Measurements from ENCODE around the gene ZDHHC14.

DNA sequence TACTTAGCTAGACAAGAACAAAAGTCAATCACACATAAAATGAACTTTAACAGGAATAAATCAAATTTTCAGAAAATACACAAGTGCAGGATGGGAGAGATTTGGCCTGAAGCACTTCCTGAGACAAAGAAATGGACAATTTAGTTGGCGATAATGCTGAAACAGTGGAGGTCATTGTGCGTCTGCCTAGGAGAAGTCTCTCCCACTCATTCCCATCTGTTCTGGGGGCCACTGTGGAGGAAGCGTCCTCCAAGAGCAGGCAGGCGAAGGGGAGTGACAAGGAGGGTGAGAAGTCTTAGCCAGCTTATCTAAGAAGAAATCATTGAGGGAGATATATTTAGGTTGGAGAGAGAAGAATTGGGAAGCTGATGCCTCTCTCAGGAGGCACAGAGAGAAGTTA, 47.5 kb upstream of the ZDHHC14 start:
- TF ChIP-seq, protein P1, sequence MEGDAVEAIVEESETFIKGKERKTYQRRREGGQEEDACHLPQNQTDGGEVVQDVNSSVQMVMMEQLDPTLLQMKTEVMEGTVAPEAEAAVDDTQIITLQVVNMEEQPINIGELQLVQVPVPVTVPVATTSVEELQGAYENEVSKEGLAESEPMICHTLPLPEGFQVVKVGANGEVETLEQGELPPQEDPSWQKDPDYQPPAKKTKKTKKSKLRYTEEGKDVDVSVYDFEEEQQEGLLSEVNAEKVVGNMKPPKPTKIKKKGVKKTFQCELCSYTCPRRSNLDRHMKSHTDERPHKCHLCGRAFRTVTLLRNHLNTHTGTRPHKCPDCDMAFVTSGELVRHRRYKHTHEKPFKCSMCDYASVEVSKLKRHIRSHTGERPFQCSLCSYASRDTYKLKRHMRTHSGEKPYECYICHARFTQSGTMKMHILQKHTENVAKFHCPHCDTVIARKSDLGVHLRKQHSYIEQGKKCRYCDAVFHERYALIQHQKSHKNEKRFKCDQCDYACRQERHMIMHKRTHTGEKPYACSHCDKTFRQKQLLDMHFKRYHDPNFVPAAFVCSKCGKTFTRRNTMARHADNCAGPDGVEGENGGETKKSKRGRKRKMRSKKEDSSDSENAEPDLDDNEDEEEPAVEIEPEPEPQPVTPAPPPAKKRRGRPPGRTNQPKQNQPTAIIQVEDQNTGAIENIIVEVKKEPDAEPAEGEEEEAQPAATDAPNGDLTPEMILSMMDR (conservative IDR thresholded peaks at IDR 0.05; ENCODE audit: low read depth in 2 of 2) = no peak
- TF ChIP-seq EZH2phosphoT487 (IDR thresholded peaks at IDR 0.05; ENCODE audit: unreplicated experiment) (no peak), EZH2 (IDR thresholded peaks at IDR 0.05; ENCODE audit: low read depth, unreplicated experiment) (no peak), POLR2AphosphoS5 (IDR thresholded peaks at IDR 0.05; ENCODE audit: low read depth) (no peak), ZNF331 (CRISPR knock-in tag; IDR thresholded peaks at IDR 0.05; ENCODE audit: low read depth) (no peak), ZNF114 (CRISPR knock-in tag; IDR thresholded peaks at IDR 0.05) (no peak), CREB1 (CRISPR knock-in tag; IDR thresholded peaks at IDR 0.05; ENCODE audit: low read depth) (no peak), JUNB (IDR thresholded peaks at IDR 0.05; ENCODE audit: unreplicated experiment) (no peak)
- TF ChIP-seq, protein P2, sequence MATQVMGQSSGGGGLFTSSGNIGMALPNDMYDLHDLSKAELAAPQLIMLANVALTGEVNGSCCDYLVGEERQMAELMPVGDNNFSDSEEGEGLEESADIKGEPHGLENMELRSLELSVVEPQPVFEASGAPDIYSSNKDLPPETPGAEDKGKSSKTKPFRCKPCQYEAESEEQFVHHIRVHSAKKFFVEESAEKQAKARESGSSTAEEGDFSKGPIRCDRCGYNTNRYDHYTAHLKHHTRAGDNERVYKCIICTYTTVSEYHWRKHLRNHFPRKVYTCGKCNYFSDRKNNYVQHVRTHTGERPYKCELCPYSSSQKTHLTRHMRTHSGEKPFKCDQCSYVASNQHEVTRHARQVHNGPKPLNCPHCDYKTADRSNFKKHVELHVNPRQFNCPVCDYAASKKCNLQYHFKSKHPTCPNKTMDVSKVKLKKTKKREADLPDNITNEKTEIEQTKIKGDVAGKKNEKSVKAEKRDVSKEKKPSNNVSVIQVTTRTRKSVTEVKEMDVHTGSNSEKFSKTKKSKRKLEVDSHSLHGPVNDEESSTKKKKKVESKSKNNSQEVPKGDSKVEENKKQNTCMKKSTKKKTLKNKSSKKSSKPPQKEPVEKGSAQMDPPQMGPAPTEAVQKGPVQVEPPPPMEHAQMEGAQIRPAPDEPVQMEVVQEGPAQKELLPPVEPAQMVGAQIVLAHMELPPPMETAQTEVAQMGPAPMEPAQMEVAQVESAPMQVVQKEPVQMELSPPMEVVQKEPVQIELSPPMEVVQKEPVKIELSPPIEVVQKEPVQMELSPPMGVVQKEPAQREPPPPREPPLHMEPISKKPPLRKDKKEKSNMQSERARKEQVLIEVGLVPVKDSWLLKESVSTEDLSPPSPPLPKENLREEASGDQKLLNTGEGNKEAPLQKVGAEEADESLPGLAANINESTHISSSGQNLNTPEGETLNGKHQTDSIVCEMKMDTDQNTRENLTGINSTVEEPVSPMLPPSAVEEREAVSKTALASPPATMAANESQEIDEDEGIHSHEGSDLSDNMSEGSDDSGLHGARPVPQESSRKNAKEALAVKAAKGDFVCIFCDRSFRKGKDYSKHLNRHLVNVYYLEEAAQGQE (IDR thresholded peaks at IDR 0.05; ENCODE audit: unreplicated experiment) = no peak
- TF ChIP-seq, protein P3, sequence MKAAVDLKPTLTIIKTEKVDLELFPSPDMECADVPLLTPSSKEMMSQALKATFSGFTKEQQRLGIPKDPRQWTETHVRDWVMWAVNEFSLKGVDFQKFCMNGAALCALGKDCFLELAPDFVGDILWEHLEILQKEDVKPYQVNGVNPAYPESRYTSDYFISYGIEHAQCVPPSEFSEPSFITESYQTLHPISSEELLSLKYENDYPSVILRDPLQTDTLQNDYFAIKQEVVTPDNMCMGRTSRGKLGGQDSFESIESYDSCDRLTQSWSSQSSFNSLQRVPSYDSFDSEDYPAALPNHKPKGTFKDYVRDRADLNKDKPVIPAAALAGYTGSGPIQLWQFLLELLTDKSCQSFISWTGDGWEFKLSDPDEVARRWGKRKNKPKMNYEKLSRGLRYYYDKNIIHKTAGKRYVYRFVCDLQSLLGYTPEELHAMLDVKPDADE (IDR thresholded peaks at IDR 0.05) = no peak
